Measurements from ENCODE around the gene FABP7. TPM values are rescaled to one million over a fixed set of nuclear protein-coding genes. Genes with fewer than 3 reads are reported as not detected.

FABP7 gene
- total and polyA plus RNA-seq, 2 of the 13 experiments (the other 11 are each of a cell fraction or from before 2014, with no cell fraction given), result not detected

GRCh38 chr6:122770835-122771601 is 8.5 kb upstream of the FABP7 start:
- ChIA-PET POLR2A (interaction anchor here (1.2 to 1.3 kb wide), 2 partner anchors 18 to 28 kb away, joined by 4 to 14 read pairs; partner anchors contain the start of gene SMPDL3A), CTCF (ENCODE audit: low intra/inter-chr PET ratio, low total read pairs) (interaction anchor here (1.1 to 3.5 kb wide), 3 partner anchors 18 to 68 kb away, joined by 3 to 59 read pairs (median 5); partner anchors contain the start of gene SMPDL3A)
- H3K79me2 ChIP-seq (ENCODE audit: insufficient read depth, low read length), result no peaks in the 10 kb centered on the region
- no peak overlapping the region for H2AFZ ChIP-seq (ENCODE audit: low read length)
- in situ Hi-C loops (cut with HindIII; ENCODE audit: extremely low pct_ligation_motif_present, low pct_unique_long_range_greater_than_20kb) (no loop called here), intact Hi-C loops (cut with micrococcal nuclease; ENCODE audit: unreplicated experiment) (loop anchor here (1.0 kb wide), 3 partner anchors 18 to 67 kb away; partner anchors contain the start of gene SMPDL3A)
- H3K9me3 ChIP-seq (ENCODE audit: low read length), result no peaks in the 10 kb centered on the region
- H3K4me1 ChIP-seq (ENCODE audit: insufficient read depth, low read length), result peaks cover 9% of the 10 kb centered on the region
- H3K36me3 ChIP-seq (replicated peaks in 1 of 2; ENCODE audit: control insufficient read depth in 1 of 2, insufficient read depth in 2 of 2, low read length in 2 of 2), result no peaks in the 10 kb centered on the region
- no peaks in the 10 kb centered on the region for H3K27me3 ChIP-seq (ENCODE audit: control insufficient read depth in 1 of 2, insufficient read depth in 2 of 2, low read length in 2 of 2)
- H3K4me3 ChIP-seq (replicated peaks in 1 of 3; ENCODE audit: insufficient read depth in 1 of 3, low read depth in 2 of 3, low read length in 3 of 3), result no peak overlapping the region
- no peaks in the 10 kb centered on the region for H4K20me1 ChIP-seq (ENCODE audit: insufficient read depth, low read length)
- 0% methylated on average over 1 of the region's 1 CpG for WGBS (ENCODE audit: low lambda C conversion rate)
- no peak overlapping the region for H3K27ac ChIP-seq (ENCODE audit: extremely low read length, insufficient read depth, low read length)
- peak; percentile 25 for DNase-seq (ENCODE audit: low spot score)
- BruUV-seq (replicated peaks), result no TSS peak
- FAIRE-seq, result peak; percentile 50
- peak; percentile 93 for ATAC-seq
- no peak overlapping the region for H3K9ac ChIP-seq (ENCODE audit: insufficient read depth, low read depth, low read length)
- H3K4me2 ChIP-seq (ENCODE audit: low read depth, low read length), result no peak overlapping the region
- TF ChIP-seq ZSCAN9 (CRISPR knock-in tag; IDR thresholded peaks at IDR 0.05; ENCODE audit: borderline replicate concordance) (no peak), ZNF549 (CRISPR knock-in tag; IDR thresholded peaks at IDR 0.05) (no peak), FIP1L1 (IDR thresholded peaks at IDR 0.05; ENCODE audit: borderline replicate concordance, insufficient read depth, low read depth, low read length) (no peak), TBX3 (IDR thresholded peaks at IDR 0.05; ENCODE audit: borderline replicate concordance) (no peak), ZNF749 (CRISPR knock-in tag; IDR thresholded peaks at IDR 0.05; ENCODE audit: borderline replicate concordance) (no peak), HNRNPK (IDR thresholded peaks at IDR 0.05; ENCODE audit: low read depth, low read length, poor library complexity, severe bottlenecking) (no peak), ZMYM3 (CRISPR knock-in tag; IDR thresholded peaks at IDR 0.05) (no peak), BCLAF1 (IDR thresholded peaks at IDR 0.05) (no peak), BCL3 (CRISPR knock-in tag; IDR thresholded peaks at IDR 0.05) (no peak), ZNF589 (CRISPR knock-in tag; conservative IDR thresholded peaks at IDR 0.05) (no peak), CEBPB (IDR thresholded peaks at IDR 0.05; ENCODE audit: borderline replicate concordance, low read depth, low read length) (peak; percentile 81), SRSF9 (IDR thresholded peaks at IDR 0.05; ENCODE audit: borderline replicate concordance, insufficient read depth, low read depth, low read length, poor library complexity, severe bottlenecking) (no peak), ZNF136 (CRISPR knock-in tag; IDR thresholded peaks at IDR 0.05; ENCODE audit: low read depth) (no peak), YEATS2 (CRISPR knock-in tag; IDR thresholded peaks at IDR 0.05; ENCODE audit: borderline replicate concordance) (no peak), ZNF280B (CRISPR knock-in tag; IDR thresholded peaks at IDR 0.05; ENCODE audit: borderline replicate concordance) (no peak)
- TF ChIP-seq, protein P1, sequence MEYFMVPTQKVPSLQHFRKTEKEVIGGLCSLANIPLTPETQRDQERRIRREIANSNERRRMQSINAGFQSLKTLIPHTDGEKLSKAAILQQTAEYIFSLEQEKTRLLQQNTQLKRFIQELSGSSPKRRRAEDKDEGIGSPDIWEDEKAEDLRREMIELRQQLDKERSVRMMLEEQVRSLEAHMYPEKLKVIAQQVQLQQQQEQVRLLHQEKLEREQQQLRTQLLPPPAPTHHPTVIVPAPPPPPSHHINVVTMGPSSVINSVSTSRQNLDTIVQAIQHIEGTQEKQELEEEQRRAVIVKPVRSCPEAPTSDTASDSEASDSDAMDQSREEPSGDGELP (IDR thresholded peaks at IDR 0.05; ENCODE audit: borderline replicate concordance, low read depth), result no peak
